Measurements from ENCODE around the gene COL12A1. TPM values are rescaled to one million over a fixed set of nuclear protein-coding genes. Genes with fewer than 3 reads are reported as not detected.

The COL12A1 gene
- total and polyA plus RNA-seq, 9 of the 15 experiments (the other 6 are each of a cell fraction or from before 2014, with no cell fraction given): 0.11 TPM; not detected in 8

GRCh38 chr6:75171986-75172385, 33.9 kb downstream of the COL12A1 start:
- BruUV-seq (replicated peaks): no TSS peak
- CTCF ChIA-PET (ENCODE audit: low intra/inter-chr PET ratio): no interaction called here
- DNase-seq (ENCODE audit: extremely low read depth in 1 of 4, low spot score in 3 of 4) (no peak), ATAC-seq (no peak), FAIRE-seq (no peak)
- H3K9ac ChIP-seq (ENCODE audit: insufficient read depth in 1 of 2, low read depth in 2 of 2, low read length in 2 of 2): no peak overlapping the region
- H3K4me2 ChIP-seq (ENCODE audit: insufficient read depth, low read length): no peak overlapping the region
- no peaks in the 10 kb centered on the region for H3K4me1 ChIP-seq (replicated peaks in 1 of 2; ENCODE audit: control insufficient read depth in 2 of 2, insufficient read depth in 2 of 2, low read length in 2 of 2)
- H3K9me3 ChIP-seq (replicated peaks; ENCODE audit: control insufficient read depth, insufficient read depth, low read depth, low read length): no peaks in the 10 kb centered on the region
- no peak overlapping the region for H3K4me3 ChIP-seq
- in situ Hi-C loops (cut with MboI) (no loop called here), intact Hi-C loops (cut with micrococcal nuclease) (no loop called here)
- H3K36me3 ChIP-seq (ENCODE audit: control insufficient read depth, insufficient read depth, low read length): no peaks in the 10 kb centered on the region
- no peaks in the 10 kb centered on the region for H3K27me3 ChIP-seq (ENCODE audit: control insufficient read depth in 2 of 2, insufficient read depth in 2 of 2, low read length in 2 of 2)
- no peak overlapping the region for H2AFZ ChIP-seq (ENCODE audit: low read depth, low read length)
- WGBS (ENCODE audit: insufficient coverage, low coverage, missing lambda C conversion rate): 3% methylated on average over 4 of the region's 4 CpGs
- TF ChIP-seq RNF2 (IDR thresholded peaks at IDR 0.05) (no peak), ZNF3 (CRISPR knock-in tag; IDR thresholded peaks at IDR 0.05) (no peak), RBM25 (IDR thresholded peaks at IDR 0.05; ENCODE audit: low read depth, low read length, severe bottlenecking) (no peak), RBM17 (IDR thresholded peaks at IDR 0.05; ENCODE audit: borderline replicate concordance, low read depth, low read length) (no peak), PTTG1 (tag; IDR thresholded peaks at IDR 0.05; ENCODE audit: low read depth) (no peak), KLF1 (tag; IDR thresholded peaks at IDR 0.05) (no peak)
- no peak overlapping the region for H3K27ac ChIP-seq (ENCODE audit: extremely low read depth, low read depth, low read length)
- no peaks in the 10 kb centered on the region for H3K9me1 ChIP-seq (ENCODE audit: control insufficient read depth, insufficient read depth, low read length)
- POLR2A ChIA-PET: no interaction called here
- no peaks in the 10 kb centered on the region for H3K79me2 ChIP-seq (ENCODE audit: control insufficient read depth, insufficient read depth, low read length)
- H4K20me1 ChIP-seq (replicated peaks; ENCODE audit: control insufficient read depth, insufficient read depth, low read length): no peaks in the 10 kb centered on the region

GRCh38 chr6:75171567-75171966, 34.3 kb downstream of the COL12A1 start:
- TF ChIP-seq TSHZ1 (CRISPR knock-in tag; IDR thresholded peaks at IDR 0.05) (no peak), NFXL1 (CRISPR knock-in tag; IDR thresholded peaks at IDR 0.05) (no peak), IRF2 (CRISPR knock-in tag; IDR thresholded peaks at IDR 0.05) (no peak), RUNX1 (IDR thresholded peaks at IDR 0.05; ENCODE audit: low read depth) (no peak), SETDB1 (IDR thresholded peaks at IDR 0.05; ENCODE audit: low read length) (no peak), SIRT6 (IDR thresholded peaks at IDR 0.05; ENCODE audit: low read depth, low read length) (no peak), TAF1 (IDR thresholded peaks at IDR 0.05; ENCODE audit: control insufficient read depth, extremely low read depth, insufficient read depth, low read length, severe bottlenecking) (no peak), ARID1B (IDR thresholded peaks at IDR 0.05) (no peak), SRSF3 (IDR thresholded peaks at IDR 0.05; ENCODE audit: insufficient read depth, low read length) (no peak)
- ChIA-PET POLR2A (no interaction called here), CTCF (ENCODE audit: low intra/inter-chr PET ratio) (no interaction called here)
- 0% methylated on average over 2 of the region's 2 CpGs for WGBS (ENCODE audit: insufficient coverage, low coverage, missing lambda C conversion rate)
- Histone ChIP-seq H3K79me2 (ENCODE audit: control insufficient read depth, insufficient read depth, low read length) (no peaks in the 10 kb centered on the region), H3K36me3 (ENCODE audit: control insufficient read depth, insufficient read depth, low read length) (no peaks in the 10 kb centered on the region), H3K27ac (ENCODE audit: extremely low read depth, low read depth, low read length) (no peak overlapping the region), H3K9me3 (replicated peaks; ENCODE audit: control insufficient read depth, insufficient read depth, low read depth, low read length) (no peaks in the 10 kb centered on the region), H4K20me1 (replicated peaks; ENCODE audit: control insufficient read depth, insufficient read depth, low read length) (no peaks in the 10 kb centered on the region), H3K9ac (ENCODE audit: insufficient read depth in 1 of 2, low read depth in 2 of 2, low read length in 2 of 2) (no peak overlapping the region), H3K4me3 (no peak overlapping the region), H3K4me1 (replicated peaks in 1 of 2; ENCODE audit: control insufficient read depth in 2 of 2, insufficient read depth in 2 of 2, low read length in 2 of 2) (no peaks in the 10 kb centered on the region), H2AFZ (ENCODE audit: low read depth, low read length) (no peak overlapping the region), H3K9me1 (ENCODE audit: control insufficient read depth, insufficient read depth, low read length) (no peaks in the 10 kb centered on the region), H3K27me3 (ENCODE audit: control insufficient read depth in 2 of 2, insufficient read depth in 2 of 2, low read length in 2 of 2) (no peaks in the 10 kb centered on the region), H3K4me2 (ENCODE audit: insufficient read depth, low read length) (no peak overlapping the region)
- ATAC-seq: no peak
- no peak for FAIRE-seq
- in situ Hi-C loops (cut with MboI) (no loop called here), intact Hi-C loops (cut with micrococcal nuclease) (no loop called here)
- no TSS peak for BruUV-seq (replicated peaks)
- DNase-seq (ENCODE audit: extremely low read depth in 1 of 4, low spot score in 3 of 4): no peak

All from K562 (cell line).